Keratinocyte (primary cell): ENCODE data around the gene ZDHHC7. TPM values are rescaled to one million over a fixed set of nuclear protein-coding genes. Genes with fewer than 3 reads are reported as not detected.
A peak's percentile ranks its signal among the peaks of the same experiment; 100 is the strongest.

Experiments used
- DNase-seq: peaks from one replicate; pipeline ENCODE4 v3.0.0-alpha.2; 2011; ENCODE audit warnings: low read depth, missing footprints, low spot score
- FAIRE-seq: peaks from 2 replicates; lab custom pipeline; 2011; peaks lifted over from hg19 to GRCh38; lab: Jason Lieb, UNC
- H2AFZ ChIP-seq: 2 replicates; pipeline ENCODE4 v1.6.0; 2012; ENCODE audit warnings: low read length, control low read depth, inconsistent platforms; ENCODE audit not compliant: control insufficient read depth
- H3K27ac ChIP-seq: 2 replicates; pipeline ENCODE4 v1.5.1; 2011; ENCODE audit warnings: low read length; ENCODE audit not compliant: control insufficient read depth, insufficient read depth
- H3K27me3 ChIP-seq: 3 replicates; pipeline ENCODE4 v1.6.0; 2011; ENCODE audit warnings: low read length; ENCODE audit not compliant: control insufficient read depth, insufficient read depth; ENCODE audit errors: extremely low read depth
- H3K36me3 ChIP-seq, 2 experiments: 2 replicates in 1 of 2; 3 replicates in 1 of 2; pipeline ENCODE4 v1.5.1; 2011; ENCODE audit warnings: low read length in 2 of 2, mild to moderate bottlenecking in 1 of 2; ENCODE audit not compliant: control insufficient read depth in 2 of 2, insufficient read depth in 2 of 2; ENCODE audit errors: extremely low read depth in 1 of 2
- H3K4me1 ChIP-seq: 3 replicates; pipeline ENCODE4 v1.5.1; 2011; ENCODE audit warnings: low read length; ENCODE audit not compliant: control insufficient read depth, insufficient read depth; ENCODE audit errors: extremely low read depth
- H3K4me2 ChIP-seq: 3 replicates; pipeline ENCODE4 v1.6.0; 2011; ENCODE audit warnings: low read depth, low read length; ENCODE audit not compliant: control insufficient read depth, insufficient read depth; ENCODE audit errors: extremely low read depth
- H3K4me3 ChIP-seq, 3 experiments: fragments of 200-600 bp in 1 of 3; sonication (generic) in 1 of 3; 2 replicates in 2 of 3; 3 replicates in 1 of 3; pipeline ENCODE4 v1.5.1; 2011 to 2016; ENCODE audit warnings: low read length in 3 of 3, mild to moderate bottlenecking in 3 of 3, control low read depth in 2 of 3, inconsistent platforms in 1 of 3, low read depth in 1 of 3, mixed read lengths in 1 of 3, mixed run types in 1 of 3, moderate library complexity in 1 of 3; ENCODE audit not compliant: control insufficient read depth in 2 of 3, insufficient read depth in 2 of 3; ENCODE audit errors: extremely low read depth in 1 of 3
- H3K79me2 ChIP-seq: 2 replicates; pipeline ENCODE4 v1.6.0; 2012; ENCODE audit warnings: low read length; ENCODE audit not compliant: control insufficient read depth, insufficient read depth
- H3K9ac ChIP-seq: 3 replicates; pipeline ENCODE4 v1.6.0; 2011; ENCODE audit warnings: low read length; ENCODE audit not compliant: control insufficient read depth, insufficient read depth; ENCODE audit errors: extremely low read depth
- H3K9me1 ChIP-seq: 3 replicates; pipeline ENCODE4 v1.6.0; 2011; ENCODE audit warnings: low read length; ENCODE audit not compliant: control insufficient read depth, insufficient read depth; ENCODE audit errors: extremely low read depth
- H3K9me3 ChIP-seq: 2 replicates; pipeline ENCODE4 v1.5.1; 2012; ENCODE audit warnings: low read depth, low read length; ENCODE audit not compliant: control insufficient read depth
- H4K20me1 ChIP-seq: 3 replicates; pipeline ENCODE4 v1.6.0; 2011; ENCODE audit warnings: low read length; ENCODE audit not compliant: control insufficient read depth, insufficient read depth; ENCODE audit errors: extremely low read depth
- EZH2 ChIP-seq: IDR thresholded peaks from one replicate; pipeline ENCODE4 v1.6.1; 2012; ENCODE audit warnings: inconsistent platforms, mild to moderate bottlenecking, low read length, moderate library complexity
- dilution Hi-C: fragments of 300-500 bp; cut with MboI; formaldehyde crosslinking; loops from one replicate; pipeline ENCODE4 v1.7.0; 2020; ENCODE audit warnings: low sequenced_read_pairs; ENCODE audit not compliant: extremely low pct_ligation_motif_present
- polyA plus RNA-seq, 5 experiments: library from polyadenylated mRNA; depleted of rRNA in 3 of 5; stranded (reverse) in 3 of 5; stranded (forward) in 1 of 5; unstranded in 1 of 5; fragments of >200 nt; gene quantifications; 1 replicate in 1 of 5; 2 replicates in 3 of 5; 3 replicates in 1 of 5; pipeline versions ENCODE4 v1.2.1 to v1.2.3, GENCODE V29; 2011 to 2012; ENCODE audit warnings: missing spikeins in 2 of 5, low read depth in 1 of 5, low replicate concordance in 1 of 5
- TF ChIP-seq, protein P1 (sequence below), 3 experiments: IDR thresholded peaks in 1 of 3; conservative IDR thresholded peaks in 1 of 3; optimal IDR thresholded peaks in 1 of 3; 2 replicates in 2 of 3; 3 replicates in 1 of 3; pipeline versions ENCODE3 to v1.5.1; 2011; ENCODE audit warnings: low read length in 3 of 3, mild to moderate bottlenecking in 3 of 3, moderate library complexity in 2 of 3, control low read depth in 1 of 3, inconsistent platforms in 1 of 3; ENCODE audit not compliant: insufficient read depth in 2 of 3; ENCODE audit errors: extremely low read depth in 1 of 3

Gene ZDHHC7
- polyA plus RNA-seq, 1 donor (not counting 4 experiments of a cell fraction or from before 2014, with no cell fraction given): 37.8 TPM

DNA sequence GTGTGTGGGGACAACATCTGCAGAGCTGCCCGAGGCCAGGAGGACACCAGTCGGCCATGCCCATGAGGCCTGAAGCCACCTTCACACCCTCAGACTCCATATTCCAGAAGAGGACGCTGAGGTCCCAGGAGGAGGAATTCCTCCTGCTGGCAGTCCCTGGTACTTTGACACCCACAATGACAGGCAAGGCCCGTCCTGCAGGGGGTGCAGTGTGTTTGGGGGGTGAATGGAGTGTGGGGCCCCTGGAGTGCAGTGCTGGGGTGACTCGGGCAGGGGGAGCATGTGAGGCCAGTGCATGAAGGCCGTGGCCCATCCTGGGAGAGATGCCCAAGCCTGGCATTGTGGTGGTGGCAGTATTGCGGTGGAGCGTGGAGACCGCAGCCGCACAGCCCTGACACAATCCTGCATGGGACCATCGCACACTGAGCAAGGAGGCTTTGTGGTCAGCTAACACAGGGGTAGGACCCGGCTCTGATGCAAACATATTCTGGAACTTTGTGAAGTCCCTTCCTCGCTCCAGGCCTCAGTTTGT lies 52.2 kb downstream of the ZDHHC7 start:
- Histone ChIP-seq H2AFZ (no peak overlapping the region), H3K27ac (no peak overlapping the region)

DNA sequence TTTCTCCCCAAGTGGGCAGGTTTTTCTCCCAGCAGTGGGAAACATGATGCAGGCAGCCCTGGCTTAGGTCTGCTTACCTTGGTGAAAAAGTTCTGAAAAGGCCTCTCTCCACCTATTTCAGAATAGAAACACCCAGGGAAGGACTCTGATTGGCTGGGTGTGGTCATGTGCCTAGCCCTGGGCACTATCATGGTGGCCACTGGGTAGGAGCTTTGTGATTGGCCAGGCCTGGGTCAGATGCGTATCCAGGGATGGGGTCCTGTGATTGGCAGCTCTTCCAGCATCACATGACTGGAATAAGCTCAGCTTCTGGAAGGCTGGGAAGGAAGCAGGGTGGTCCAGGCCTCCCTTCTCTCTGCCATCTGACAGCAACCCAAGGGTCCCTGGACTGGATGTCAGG lies 53.5 kb downstream of the ZDHHC7 start:
- no peaks in the 10 kb centered on the region for H3K79me2 ChIP-seq
- FAIRE-seq (no peak), DNase-seq (no peak)
- H2AFZ ChIP-seq: no peak overlapping the region
- H3K9me3 ChIP-seq: no peaks in the 10 kb centered on the region
- H3K4me2 ChIP-seq: no peak overlapping the region
- H4K20me1 ChIP-seq: no peaks in the 10 kb centered on the region
- no peaks in the 10 kb centered on the region for H3K4me1 ChIP-seq
- peaks cover 7% of the 10 kb centered on the region for H3K27me3 ChIP-seq
- no peaks in the 10 kb centered on the region for H3K9me1 ChIP-seq
- no peak for TF ChIP-seq EZH2
- H3K36me3 ChIP-seq: no peaks in the 10 kb centered on the region
- no peak overlapping the region for H3K4me3 ChIP-seq
- no peak overlapping the region for H3K9ac ChIP-seq
- H3K27ac ChIP-seq: no peak overlapping the region
- dilution Hi-C loops: no loop called here

More for the DNA sequence above, 52.2 kb downstream of the ZDHHC7 start:
- Histone ChIP-seq H3K36me3 (no peaks in the 10 kb centered on the region), H3K4me2 (no peak overlapping the region), H3K9ac (no peak overlapping the region), H3K9me1 (no peaks in the 10 kb centered on the region), H3K9me3 (no peaks in the 10 kb centered on the region), H4K20me1 (no peaks in the 10 kb centered on the region), H3K4me1 (no peaks in the 10 kb centered on the region), H3K79me2 (no peaks in the 10 kb centered on the region), H3K27me3 (peaks cover 9% of the 10 kb centered on the region), H3K4me3 (no peak overlapping the region)
- TF ChIP-seq, protein P1, sequence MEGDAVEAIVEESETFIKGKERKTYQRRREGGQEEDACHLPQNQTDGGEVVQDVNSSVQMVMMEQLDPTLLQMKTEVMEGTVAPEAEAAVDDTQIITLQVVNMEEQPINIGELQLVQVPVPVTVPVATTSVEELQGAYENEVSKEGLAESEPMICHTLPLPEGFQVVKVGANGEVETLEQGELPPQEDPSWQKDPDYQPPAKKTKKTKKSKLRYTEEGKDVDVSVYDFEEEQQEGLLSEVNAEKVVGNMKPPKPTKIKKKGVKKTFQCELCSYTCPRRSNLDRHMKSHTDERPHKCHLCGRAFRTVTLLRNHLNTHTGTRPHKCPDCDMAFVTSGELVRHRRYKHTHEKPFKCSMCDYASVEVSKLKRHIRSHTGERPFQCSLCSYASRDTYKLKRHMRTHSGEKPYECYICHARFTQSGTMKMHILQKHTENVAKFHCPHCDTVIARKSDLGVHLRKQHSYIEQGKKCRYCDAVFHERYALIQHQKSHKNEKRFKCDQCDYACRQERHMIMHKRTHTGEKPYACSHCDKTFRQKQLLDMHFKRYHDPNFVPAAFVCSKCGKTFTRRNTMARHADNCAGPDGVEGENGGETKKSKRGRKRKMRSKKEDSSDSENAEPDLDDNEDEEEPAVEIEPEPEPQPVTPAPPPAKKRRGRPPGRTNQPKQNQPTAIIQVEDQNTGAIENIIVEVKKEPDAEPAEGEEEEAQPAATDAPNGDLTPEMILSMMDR (optimal IDR thresholded peaks at IDR 0.05 in 1 of 3, IDR thresholded peaks at IDR 0.05 in 1 of 3, conservative IDR thresholded peaks at IDR 0.05 in 1 of 3; ENCODE audit: extremely low read depth in 1 of 3, insufficient read depth in 2 of 3, low read length in 3 of 3): peak; percentile 19 to 59 (median 47)
- no peak for TF ChIP-seq EZH2
- dilution Hi-C loops: no loop called here
- DNase-seq (no peak), FAIRE-seq (no peak)

DNA sequence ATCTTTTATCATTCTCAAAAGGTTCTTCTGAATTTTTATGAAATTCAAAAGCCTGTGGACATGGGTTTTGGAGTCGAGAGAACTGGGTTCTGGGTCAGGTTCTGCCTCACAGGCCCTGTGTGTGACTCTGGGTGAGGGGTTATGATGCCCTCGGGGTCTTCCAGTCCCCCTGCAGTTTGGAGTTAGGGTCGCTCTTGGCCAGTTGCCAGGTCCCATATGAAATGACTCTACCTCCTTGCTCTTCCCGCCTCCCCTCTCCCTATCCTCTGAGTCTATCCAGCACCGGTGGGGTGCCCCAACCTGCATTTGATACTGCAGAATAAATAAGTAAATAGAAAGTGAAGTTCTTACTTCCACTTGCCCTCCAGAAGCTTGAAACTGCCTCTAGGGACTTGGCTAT lies 54.1 kb downstream of the ZDHHC7 start:
- Histone ChIP-seq H3K4me2 (no peak overlapping the region), H2AFZ (no peak overlapping the region), H4K20me1 (no peaks in the 10 kb centered on the region), H3K9me3 (no peaks in the 10 kb centered on the region), H3K36me3 (no peaks in the 10 kb centered on the region), H3K9me1 (no peaks in the 10 kb centered on the region), H3K9ac (no peak overlapping the region), H3K79me2 (no peaks in the 10 kb centered on the region), H3K4me3 (no peak overlapping the region), H3K4me1 (no peaks in the 10 kb centered on the region), H3K27ac (no peak overlapping the region), H3K27me3 (peaks cover 7% of the 10 kb centered on the region)
- FAIRE-seq (no peak), DNase-seq (no peak)
- TF ChIP-seq EZH2: no peak
- TF ChIP-seq, protein P1 (optimal IDR thresholded peaks at IDR 0.05 in 1 of 3, IDR thresholded peaks at IDR 0.05 in 1 of 3, conservative IDR thresholded peaks at IDR 0.05 in 1 of 3; ENCODE audit: extremely low read depth in 1 of 3, insufficient read depth in 2 of 3, low read length in 3 of 3): no peak
- dilution Hi-C loops: no loop called here
